Endometrial microvascular endothelial cells (primary cell): ENCODE data around the gene RAP1GAP. TPM values are rescaled to one million over a fixed set of nuclear protein-coding genes. Genes with fewer than 3 reads are reported as not detected.

ENCODE experiments used
- in situ Hi-C: cut with HindIII; loops from 2 replicates; pipeline ENCODE4 v1.10.0; 2017; ENCODE audit warnings: low sequenced_read_pairs, low pct_unique_long_range_greater_than_20kb; ENCODE audit errors: inconsistent ontology term
- total RNA-seq: library from RNA; depleted of rRNA; stranded (reverse); fragments of >200 nt; gene quantifications from one replicate; pipeline ENCODE4 v1.2.3, GENCODE V29; 2015; ENCODE audit errors: inconsistent ontology term

Gene RAP1GAP
- total RNA-seq, 1 donor from 2014 or later: not detected

DNA sequence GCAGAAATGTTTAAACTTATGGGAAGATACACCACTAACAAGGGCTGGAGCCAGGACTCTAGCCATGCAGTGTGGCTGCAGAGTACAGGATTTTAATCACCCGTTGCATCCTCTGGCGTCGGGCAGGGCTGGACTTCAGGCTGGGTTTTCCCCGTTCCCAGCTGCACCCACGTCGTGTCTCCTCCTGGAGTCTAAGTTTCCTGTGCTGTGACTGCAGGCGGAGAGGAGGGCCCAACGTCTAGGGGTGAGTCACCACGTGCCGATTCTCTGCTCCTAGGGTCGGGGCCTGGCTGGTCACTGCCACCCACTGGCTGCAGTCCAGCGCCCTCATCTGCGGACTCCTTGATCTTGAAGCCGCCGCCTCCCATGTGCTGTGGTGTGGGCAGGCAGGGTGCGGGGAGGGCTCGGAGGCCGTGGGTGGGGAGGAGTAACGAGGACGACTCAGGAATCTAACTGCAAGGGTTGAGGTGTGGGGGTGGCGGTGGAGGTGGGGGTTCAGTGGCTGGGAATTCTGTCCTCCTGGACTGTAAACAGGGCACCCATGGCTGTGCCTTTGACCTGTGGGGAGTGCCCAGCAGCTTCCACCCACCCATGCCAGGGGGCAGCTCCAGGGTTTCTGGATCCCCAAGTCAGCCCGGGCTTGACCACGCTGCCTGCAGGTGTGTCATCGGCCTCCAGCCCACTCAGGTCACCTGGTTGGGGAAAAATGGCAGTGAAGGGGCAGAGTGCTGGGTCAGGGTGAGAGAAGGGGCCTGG, 82.1 kb downstream of the RAP1GAP start:
- in situ Hi-C loops: no loop called here

- in situ Hi-C loops: no loop called here
Observed at GRCh38 chr1:21586222-21586621, 82.9 kb downstream of the RAP1GAP start.

GRCh38 chr1:21585037-21585436, 84.1 kb downstream of the RAP1GAP start:
- in situ Hi-C loops: no loop called here

- in situ Hi-C loops: no loop called here
Observed at GRCh38 chr1:21584096-21584495, 85.1 kb downstream of the RAP1GAP start.

GRCh38 chr1:21579791-21580190, 89.4 kb downstream of the RAP1GAP start:
- in situ Hi-C loops: no loop called here

DNA sequence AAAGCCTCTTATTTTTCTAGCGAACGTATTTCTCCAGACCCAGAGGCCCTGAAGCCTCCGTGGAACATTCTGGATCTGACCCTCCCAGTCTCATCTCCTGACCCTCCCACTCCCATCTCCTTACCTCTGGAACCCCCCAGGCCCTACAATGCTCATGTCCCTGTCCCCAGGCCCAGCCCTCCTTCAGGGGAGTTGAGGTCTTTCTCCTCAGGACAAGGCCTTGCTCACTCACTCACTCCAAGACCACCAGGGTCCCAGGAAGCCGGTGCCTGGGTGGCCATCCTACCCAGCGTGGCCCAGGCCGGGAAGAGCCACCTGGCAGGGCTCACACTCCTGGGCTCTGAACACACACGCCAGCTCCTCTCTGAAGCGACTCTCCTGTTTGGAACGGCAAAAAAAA, 91.2 kb downstream of the RAP1GAP start:
- in situ Hi-C loops: no loop called here

GRCh38 chr1:21577324-21577723, 91.8 kb downstream of the RAP1GAP start:
- in situ Hi-C loops: no loop called here

GRCh38 chr1:21576798-21577187, 92.4 kb downstream of the RAP1GAP start:
- in situ Hi-C loops: no loop called here

DNA sequence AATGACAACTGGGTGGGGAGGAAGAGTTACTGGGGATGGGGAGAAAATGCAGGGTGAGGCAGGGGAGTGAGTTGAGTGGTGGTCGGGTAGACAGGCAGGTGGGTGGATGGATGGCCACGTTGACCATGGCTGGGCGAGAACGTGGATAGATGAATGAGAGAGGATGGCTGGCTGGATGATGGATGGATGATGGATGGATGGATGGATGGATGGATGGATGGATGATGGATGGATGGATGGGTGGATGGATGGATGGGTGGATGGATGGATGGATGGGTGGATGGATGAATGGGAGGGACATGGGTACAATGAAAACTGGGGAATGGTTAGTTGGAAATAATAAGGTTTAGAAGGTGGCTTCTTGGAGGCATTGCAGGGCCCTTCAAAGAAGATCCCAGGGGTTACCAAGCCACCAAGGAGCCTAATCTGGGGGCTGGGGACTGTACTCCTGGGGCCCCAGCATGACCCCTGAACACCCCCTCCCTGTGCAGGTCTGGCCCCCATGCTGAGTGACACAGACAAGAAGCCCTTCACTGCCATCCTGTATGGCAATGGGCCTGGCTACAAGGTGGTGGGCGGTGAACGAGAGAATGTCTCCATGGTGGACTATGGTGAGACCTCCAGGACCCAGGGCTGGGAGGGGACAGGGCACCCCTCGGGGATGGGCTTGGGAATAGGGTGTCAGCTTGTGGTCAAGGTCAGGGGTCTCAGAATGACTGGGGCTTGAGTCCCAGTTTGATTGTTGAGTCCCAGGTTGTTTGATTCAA, 92.9 kb downstream of the RAP1GAP start:
- in situ Hi-C loops: no loop called here

DNA sequence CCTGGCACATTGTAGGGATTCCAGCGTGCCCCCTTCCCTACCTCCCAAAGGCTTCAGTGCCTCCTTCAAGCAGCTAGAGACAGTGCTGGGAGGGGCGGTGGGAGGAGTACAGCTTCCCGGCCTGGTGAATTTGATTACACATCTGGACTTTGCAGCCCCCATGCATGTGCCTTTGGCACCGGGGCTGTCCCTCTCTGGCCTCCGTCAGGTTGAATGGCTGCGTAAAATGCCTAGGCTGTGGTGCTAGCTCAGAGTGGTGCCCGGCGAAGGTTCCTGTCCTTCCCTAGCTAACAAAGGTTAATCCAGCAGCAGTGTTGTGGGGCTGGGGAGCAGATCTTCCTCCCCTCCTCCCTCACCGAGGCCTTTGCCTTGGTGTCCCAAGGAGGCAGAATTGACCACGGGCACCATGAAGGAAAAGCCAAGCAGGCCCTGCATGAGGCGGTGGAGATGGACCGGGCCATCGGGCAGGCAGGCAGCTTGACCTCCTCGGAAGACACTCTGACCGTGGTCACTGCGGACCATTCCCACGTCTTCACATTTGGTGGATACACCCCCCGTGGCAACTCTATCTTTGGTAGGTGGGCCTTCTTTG, 93.7 kb downstream of the RAP1GAP start:
- in situ Hi-C loops: no loop called here

DNA sequence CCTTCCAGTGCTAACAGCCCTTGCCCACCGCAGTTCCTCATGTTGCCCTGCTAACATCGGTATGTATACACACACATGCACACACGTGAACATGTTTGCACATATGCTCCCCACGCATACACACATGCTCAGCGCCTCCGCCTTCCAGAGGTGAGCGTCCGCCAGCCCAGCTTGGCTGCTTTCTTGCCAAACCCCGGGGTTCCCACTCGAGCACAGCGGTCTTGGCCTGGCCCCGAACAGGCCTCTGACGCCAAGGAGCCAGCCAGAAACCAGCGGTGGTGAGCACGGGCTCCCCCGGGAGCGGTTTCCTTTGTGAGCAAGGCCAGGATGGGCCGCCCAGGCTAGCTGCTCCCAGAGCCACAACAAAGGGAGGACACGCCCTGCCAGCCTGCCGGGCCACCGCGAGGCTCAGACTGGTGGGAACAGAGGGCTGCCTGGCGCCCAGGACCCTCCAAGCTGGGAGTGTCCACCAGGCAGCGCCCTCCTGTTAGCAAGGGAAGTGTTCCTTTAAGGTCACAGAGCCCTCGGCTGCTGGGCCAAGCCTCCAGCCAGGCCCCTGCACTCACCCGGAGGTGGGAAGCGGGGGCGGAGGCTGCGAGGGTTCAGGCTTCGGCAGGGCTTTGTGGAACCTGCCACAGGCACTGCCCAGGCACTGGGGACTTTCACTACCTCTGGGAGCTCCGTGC, 94.5 kb downstream of the RAP1GAP start:
- in situ Hi-C loops: no loop called here

GRCh38 chr1:21573971-21574465, 95.1 kb downstream of the RAP1GAP start:
- in situ Hi-C loops: no loop called here

- in situ Hi-C loops: no loop called here
Observed at GRCh38 chr1:21573475-21573874, 95.7 kb downstream of the RAP1GAP start.

GRCh38 chr1:21572735-21573277, 96.4 kb downstream of the RAP1GAP start:
- in situ Hi-C loops: no loop called here

DNA sequence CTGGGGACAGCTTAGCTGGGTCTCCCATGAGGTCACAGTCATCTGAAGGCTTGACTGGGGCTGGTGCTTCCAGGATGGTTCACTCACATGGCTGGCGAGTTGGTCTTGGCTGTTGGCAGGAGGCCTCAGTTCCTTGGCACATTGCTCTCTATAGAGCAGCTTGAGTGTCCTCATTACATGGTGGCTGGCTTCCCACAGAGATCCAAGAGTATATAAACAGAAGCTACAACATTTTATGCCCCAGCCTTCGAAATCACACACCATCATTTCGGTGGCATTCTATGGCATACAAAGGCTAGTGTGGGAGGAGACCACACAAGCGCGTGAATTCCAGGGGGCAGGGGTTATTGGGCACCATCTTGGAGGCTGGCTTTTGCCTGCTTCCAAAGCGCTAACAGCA, 96.9 kb downstream of the RAP1GAP start:
- in situ Hi-C loops: no loop called here

DNA sequence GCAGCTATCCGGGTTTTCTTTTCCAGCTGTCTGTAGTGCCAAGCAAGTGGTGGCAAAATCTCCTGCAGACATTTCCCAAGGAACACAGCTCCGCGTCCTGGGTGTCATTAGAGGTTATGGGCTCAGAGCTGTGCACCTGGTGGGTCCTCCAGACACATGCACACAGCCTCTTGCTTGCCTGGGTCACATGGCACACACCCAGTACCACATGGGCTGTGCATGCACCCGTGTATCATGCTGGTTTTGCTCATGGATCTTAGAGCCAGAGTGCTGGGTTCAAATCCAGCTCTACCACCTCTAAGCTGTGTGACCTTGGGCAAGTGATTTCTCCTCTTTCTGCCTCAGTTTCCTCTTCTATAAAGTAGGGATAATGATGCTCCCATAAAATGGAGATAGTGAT, 98.3 kb downstream of the RAP1GAP start:
- in situ Hi-C loops: no loop called here

DNA sequence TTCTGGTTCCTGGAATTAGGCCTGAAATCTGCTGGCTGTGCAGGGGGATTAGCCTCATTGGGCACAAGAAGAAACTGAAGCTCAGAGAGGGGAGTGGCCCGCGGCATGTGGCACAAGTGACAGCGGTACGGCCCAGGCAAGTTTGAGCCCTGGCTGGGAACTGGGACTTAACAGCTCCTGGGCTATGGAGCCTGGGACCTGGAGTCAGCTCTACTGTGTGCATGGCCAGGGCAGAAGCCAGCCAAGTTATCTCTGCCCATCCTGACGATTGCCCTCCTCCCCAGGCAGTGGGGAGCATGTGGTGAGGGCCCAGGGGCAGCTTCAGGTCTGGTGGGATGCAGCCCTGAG, 98.7 kb downstream of the RAP1GAP start:
- in situ Hi-C loops: no loop called here

- in situ Hi-C loops: no loop called here
Observed at GRCh38 chr1:21569820-21570527, 99.2 kb downstream of the RAP1GAP start.
